SIG-M5 (cell line): Measurements from ENCODE around the gene DHRS11.
A peak's percentile ranks its signal among the peaks of the same experiment; 100 is the strongest.

Experiments used
- DNase-seq: peaks from one replicate; lab custom pipeline; 2025; lab: John Stamatoyannopoulos, UW

DHRS11 gene

GRCh38 chr17:36591434-36592315, at the start of gene DHRS11:
TSS of gene DHRS11 (plus strand) at chr17:36591879. CDS start at chr17:36592010, 131 bp downstream.
- no peak for DNase-seq

GRCh38 chr17:36542755-36543154, 48.9 kb upstream of the DHRS11 start:
- DNase-seq = no peak

- DNase-seq = no peak
These were observed 47.7 kb upstream of the DHRS11 start for GRCh38 chr17:36544044-36544306.

GRCh38 chr17:36544307-36545076, 47.2 kb upstream of the DHRS11 start, which contains the start of gene GGNBP2:
TSS of gene GGNBP2 (plus strand) at chr17:36544919. CDS start at chr17:36545725, 806 bp downstream.
- peak; percentile 27 for DNase-seq

- no peak for DNase-seq
These were observed 46.6 kb upstream of the DHRS11 start for GRCh38 chr17:36545077-36545464.

- DNase-seq = peak; percentile 76
These were observed 45.9 kb upstream of the DHRS11 start for GRCh38 chr17:36545465-36546417.

GRCh38 chr17:36546418-36547093, 45.1 kb upstream of the DHRS11 start:
- DNase-seq = no peak

- DNase-seq = no peak
These were observed 43.9 kb upstream of the DHRS11 start for GRCh38 chr17:36547776-36548175.

GRCh38 chr17:36550491-36551417, 40.9 kb upstream of the DHRS11 start:
- DNase-seq = no peak

- DNase-seq = no peak
These were observed 38.2 kb upstream of the DHRS11 start for GRCh38 chr17:36553459-36553858.

- DNase-seq = no peak
These were observed 25.6 kb upstream of the DHRS11 start for GRCh38 chr17:36566081-36566480.

- no peak for DNase-seq
These were observed 16.7 kb upstream of the DHRS11 start for GRCh38 chr17:36575028-36575427.

GRCh38 chr17:36576793-36577192, 14.9 kb upstream of the DHRS11 start:
- DNase-seq = no peak

GRCh38 chr17:36578671-36579070, 13.0 kb upstream of the DHRS11 start:
- no peak for DNase-seq

GRCh38 chr17:36583787-36584186, 7.9 kb upstream of the DHRS11 start:
- no peak for DNase-seq

GRCh38 chr17:36586138-36586537, 5.5 kb upstream of the DHRS11 start:
- no peak for DNase-seq

GRCh38 chr17:36590082-36590481, 1.6 kb upstream of the DHRS11 start:
- peak; percentile 62 for DNase-seq

GRCh38 chr17:36592316-36592715, 637 bp downstream of the DHRS11 start:
- no peak for DNase-seq

GRCh38 chr17:36592716-36593321, 1.1 kb downstream of the DHRS11 start:
- no peak for DNase-seq
